NCI-H345 (cell line): ENCODE data around the gene ZNF749.

Experiments
- DNase-seq: peaks from one replicate; lab custom pipeline; 2025; lab: John Stamatoyannopoulos, UW

ZNF749 gene

GRCh38 chr19:57435062-57435978, at the start of gene ZNF749:
Gene ZNF749, plus strand, starts transcription at chr19:57435325. Its CDS starts 254 bp downstream, at chr19:57435579.
- DNase-seq, result peak; percentile 95

GRCh38 chr19:57389194-57389729, 45.9 kb upstream of the ZNF749 start:
- DNase-seq, result no peak

- peak; percentile 94 for DNase-seq
These were observed 45.2 kb upstream of the ZNF749 start, which contains the start of gene ZNF548 for GRCh38 chr19:57389730-57390598. Gene ZNF548, plus strand, starts transcription at chr19:57389854. Its CDS starts 246 bp downstream, at chr19:57390100.

GRCh38 chr19:57395710-57396109, 39.4 kb upstream of the ZNF749 start:
- DNase-seq, result no peak

- no peak for DNase-seq
These were observed 36.3 kb upstream of the ZNF749 start for GRCh38 chr19:57398868-57399267.

GRCh38 chr19:57403737-57404563, 31.2 kb upstream of the ZNF749 start:
- no peak for DNase-seq

- peak; percentile 54 for DNase-seq
These were observed 28.5 kb upstream of the ZNF749 start for GRCh38 chr19:57406516-57407123.

- peak; percentile 89 for DNase-seq
These were observed 24.1 kb upstream of the ZNF749 start, which contains the start of gene ZNF17 for GRCh38 chr19:57410877-57411671. Gene ZNF17, plus strand, starts transcription at chr19:57411161. Its CDS starts 2,455 bp downstream, at chr19:57413616.

- no peak for DNase-seq
These were observed 15.7 kb upstream of the ZNF749 start for GRCh38 chr19:57419439-57419838.

GRCh38 chr19:57421037-57421436, 14.1 kb upstream of the ZNF749 start:
- DNase-seq, result no peak

- DNase-seq, result no peak
These were observed 601 bp upstream of the ZNF749 start for GRCh38 chr19:57434386-57435061.

GRCh38 chr19:57436417-57436816, 1.3 kb downstream of the ZNF749 start:
- no peak for DNase-seq

GRCh38 chr19:57437931-57438330, 2.8 kb downstream of the ZNF749 start:
- DNase-seq, result no peak

GRCh38 chr19:57438925-57439324, 3.8 kb downstream of the ZNF749 start:
- DNase-seq, result no peak

- no peak for DNase-seq
These were observed 7.0 kb downstream of the ZNF749 start for GRCh38 chr19:57441979-57442752.

- peak; percentile 57 for DNase-seq
These were observed 8.1 kb downstream of the ZNF749 start for GRCh38 chr19:57443121-57443696.

- DNase-seq, result no peak
These were observed 17.2 kb downstream of the ZNF749 start for GRCh38 chr19:57452307-57452706.

- no peak for DNase-seq
These were observed 30.7 kb downstream of the ZNF749 start for GRCh38 chr19:57465680-57466381.
